Anterior cingulate cortex (tissue), 58 donors: Measurements from ENCODE around the gene MBOAT2.
"Not testable (repeated sequence)": the region's sequence is repeated elsewhere in the genome, so short reads cannot be mapped to it uniquely, and the experiment has no call there.

Experiments
- DNase-seq, 58 donors: peaks; one replicate each; lab custom pipeline; 2025; lab: John Stamatoyannopoulos, UW

The MBOAT2 gene

DNA sequence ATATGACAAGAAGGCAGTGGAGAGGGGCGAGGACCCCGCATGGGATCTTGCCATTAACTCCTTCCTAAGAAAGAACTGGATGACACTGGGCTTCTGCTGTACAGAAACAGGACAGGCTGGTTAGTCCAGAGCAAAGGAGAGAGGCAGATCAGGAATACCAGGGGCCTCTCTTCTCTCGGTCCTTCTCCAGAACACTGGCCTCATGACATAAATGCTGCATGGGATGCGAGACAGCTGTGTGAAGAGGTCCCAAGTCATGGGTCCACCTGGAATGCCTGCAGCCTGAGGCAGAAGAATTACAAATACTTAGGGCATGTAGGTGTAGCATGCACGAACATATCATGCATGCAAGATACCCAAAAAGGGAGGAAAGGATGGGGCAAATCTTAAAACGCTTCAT, 9.1 kb downstream of the MBOAT2 start:
- DNase-seq = no peak

DNA sequence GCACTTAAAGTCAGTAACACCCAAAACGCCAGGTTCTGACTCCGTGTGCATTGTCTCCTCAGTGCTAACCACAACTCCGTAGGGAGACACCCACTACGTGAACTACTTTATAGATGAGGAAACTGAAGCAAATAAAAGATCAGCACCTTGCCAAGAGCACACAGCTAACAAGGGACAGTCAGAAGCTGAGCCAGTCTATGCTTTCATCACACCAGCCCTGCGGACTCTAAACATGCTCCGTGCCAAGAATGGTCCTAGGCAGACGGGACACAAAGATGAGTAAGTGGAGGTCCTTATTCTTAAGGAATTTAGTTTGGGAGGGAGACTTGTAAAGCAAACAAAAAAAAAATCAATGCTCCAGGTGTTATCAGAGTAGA, 9.6 kb downstream of the MBOAT2 start:
- DNase-seq = no peak

DNA sequence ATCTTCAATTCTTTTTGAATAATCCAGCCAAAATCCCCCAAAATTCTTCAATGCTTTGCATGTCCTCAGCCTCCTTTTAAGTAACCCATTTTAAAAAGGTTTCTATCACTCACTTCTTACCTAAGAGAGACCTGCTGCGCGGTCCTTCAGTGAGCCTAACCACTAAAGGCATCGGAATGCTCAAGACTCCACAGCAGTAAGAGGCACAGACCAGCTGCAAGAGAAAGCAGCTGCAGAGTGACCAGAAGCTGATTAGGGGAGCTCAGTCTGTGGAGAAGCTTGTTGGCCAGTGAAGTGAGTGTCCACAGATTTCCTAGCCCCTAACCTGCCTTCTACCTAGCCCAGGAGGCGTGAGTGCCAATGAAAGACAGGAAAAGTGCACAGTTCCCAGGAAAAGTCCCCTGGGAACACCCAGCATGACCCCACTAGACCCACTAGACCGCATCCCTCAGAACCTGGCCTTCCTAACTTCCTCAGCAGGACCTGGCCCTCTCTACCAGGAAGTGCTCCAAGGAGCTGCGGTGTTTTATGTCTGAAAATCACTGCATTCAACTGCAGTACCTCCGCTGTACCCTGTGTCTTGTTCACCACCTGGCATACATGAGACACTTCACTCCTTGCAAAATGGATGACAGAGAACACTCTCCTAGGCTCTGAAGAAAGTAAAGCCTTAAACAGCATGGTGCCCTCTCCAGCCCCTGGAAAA, 10.1 kb downstream of the MBOAT2 start:
- no peak for DNase-seq

GRCh38 chr2:8992643-8993042, 10.8 kb downstream of the MBOAT2 start:
- no peak for DNase-seq

DNA sequence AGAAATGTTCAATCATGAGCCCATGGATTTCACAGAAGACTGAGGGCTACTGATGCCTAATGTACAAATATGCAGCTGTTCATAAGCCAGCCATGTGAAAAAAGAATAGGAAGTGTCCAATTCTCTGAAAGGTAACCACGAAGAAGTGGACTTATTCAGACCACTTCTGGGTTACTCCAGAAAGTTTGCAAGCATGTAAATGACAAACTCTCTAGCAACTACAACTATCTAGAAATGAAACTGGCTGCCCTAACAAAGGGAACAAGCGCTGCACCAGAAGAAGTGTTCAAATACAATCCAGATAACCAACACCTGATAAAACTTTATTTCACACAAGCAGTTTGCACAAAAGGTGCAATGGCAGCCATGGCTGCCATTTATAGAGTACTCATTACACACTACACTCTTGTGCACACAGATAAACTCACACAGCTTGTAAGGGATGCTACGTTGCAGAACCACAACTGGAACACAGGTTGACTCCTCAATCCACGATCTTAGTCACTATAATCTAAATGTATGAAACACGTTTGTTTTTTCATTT, 13.9 kb downstream of the MBOAT2 start:
- DNase-seq = no peak

DNA sequence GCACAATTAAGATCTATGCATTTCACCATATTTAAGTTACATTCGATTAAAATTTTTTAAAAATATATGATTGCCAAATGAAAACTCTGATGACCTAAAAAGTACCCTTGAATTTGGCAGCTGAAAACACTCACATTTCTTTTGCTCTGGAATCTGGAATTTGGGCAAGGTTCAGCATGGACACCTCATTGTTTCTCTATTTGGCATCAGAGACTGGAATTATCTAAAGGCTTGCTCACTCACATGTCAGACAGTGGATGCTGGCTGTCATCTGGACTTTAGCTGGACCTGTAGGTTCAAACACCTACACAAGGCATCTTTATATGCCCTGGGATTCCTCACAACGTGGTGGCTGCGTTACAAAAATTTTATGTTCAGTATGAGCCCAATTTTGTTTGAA, 16.1 kb downstream of the MBOAT2 start:
- DNase-seq = no peak

DNA sequence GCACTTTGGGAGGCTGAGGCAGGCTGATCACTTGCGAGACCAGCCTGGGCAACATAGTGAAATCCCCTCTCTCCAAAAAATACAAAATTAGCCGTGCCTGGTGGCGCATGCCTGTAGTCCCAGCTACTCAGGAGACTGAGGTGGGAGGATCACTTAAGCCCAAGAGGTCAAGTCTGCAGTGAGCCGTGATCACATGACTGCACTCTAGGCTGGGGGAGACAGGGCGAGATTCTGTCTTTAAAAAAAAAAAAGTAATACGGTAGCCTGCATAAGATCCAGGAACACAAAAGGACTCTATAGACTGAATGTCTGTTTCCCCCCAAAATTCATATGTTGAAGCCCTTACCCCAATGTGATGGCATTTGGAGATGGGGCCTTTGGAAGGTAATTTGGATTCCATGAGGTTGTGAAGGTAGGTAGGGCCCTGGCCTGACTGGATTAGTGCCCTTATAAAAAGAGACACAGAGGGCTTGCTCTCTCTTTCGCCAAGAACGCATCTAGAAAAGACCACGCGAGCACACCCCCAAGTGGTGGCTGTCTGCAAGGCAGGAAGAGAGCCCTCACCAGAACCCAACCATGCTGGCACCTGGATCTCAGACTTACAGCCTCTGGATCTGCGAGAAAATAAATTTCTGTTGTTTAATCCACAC, 17.0 kb downstream of the MBOAT2 start:
- no peak for DNase-seq

DNA sequence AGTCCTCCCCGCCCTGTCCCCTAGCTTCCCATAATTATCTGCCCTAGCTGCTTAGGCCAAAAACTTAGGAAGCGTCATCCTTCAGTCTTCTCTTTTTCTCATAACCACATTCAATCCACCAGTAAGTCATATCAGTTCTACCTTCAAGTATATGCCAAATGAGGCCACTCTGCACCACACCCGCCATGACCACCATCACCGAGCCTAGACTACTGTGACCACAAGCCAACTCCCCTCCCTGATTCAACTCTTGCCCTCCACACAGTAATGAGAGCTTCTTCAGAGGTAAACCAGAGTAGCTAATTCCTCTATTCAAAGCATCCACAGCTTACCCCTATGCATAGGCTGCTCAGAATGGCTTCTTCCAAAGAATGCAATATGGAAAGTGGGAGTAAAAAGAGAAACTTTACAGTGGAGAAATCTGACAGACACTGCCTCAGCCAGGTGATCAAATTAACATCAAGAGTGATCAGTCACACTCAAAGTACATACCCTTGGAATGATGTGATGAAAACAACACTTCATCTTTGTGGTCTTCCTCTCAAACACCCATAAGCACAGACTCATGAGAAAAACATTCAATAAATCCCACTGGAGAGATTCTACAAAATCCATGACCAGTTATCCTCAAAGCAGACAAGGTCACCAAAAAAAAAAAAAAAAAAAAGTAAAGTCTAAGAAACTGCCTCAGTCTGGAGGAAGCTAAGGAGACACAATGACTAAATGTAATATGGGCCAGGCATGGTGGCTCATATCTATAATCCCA, 17.7 kb downstream of the MBOAT2 start:
- no peak for DNase-seq

DNA sequence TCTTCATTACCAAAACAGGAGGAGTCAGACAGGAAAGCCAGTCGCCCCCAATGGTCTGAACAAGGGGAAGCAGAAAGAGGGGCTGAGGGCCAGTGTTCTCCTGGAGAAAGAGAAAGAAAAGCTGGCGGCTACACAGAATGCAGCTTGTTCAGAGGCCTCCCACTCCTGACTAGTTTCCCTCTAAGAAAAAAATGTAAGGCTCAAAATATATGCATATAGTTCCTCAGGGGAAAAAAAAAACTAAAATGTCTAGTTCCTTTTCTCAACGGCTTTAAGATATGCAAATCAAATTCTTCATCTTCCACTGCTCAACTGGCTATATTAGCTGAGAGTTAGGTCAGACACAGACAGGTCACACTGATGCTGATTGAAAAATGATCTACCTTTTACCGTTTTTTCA, 18.6 kb downstream of the MBOAT2 start:
- DNase-seq = no peak

DNA sequence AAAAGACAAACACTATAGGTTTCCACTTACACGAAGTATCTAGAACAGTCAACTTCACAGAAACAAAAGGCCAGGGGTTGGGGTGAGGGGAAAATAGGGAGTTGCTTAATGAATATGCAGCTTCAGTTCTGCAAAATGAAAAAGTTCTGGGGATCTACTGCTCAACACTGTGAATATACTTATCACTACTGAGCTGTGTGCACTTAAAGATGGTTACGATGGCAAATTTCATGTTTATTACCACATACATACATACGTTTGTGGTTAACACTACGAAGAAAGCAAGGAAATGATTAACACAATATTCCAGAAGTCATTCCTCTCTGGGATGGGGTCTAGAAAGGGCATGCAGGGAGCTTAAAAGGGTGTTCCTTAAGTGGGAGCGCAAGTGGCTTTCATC, 19.3 kb downstream of the MBOAT2 start:
- no peak for DNase-seq

DNA sequence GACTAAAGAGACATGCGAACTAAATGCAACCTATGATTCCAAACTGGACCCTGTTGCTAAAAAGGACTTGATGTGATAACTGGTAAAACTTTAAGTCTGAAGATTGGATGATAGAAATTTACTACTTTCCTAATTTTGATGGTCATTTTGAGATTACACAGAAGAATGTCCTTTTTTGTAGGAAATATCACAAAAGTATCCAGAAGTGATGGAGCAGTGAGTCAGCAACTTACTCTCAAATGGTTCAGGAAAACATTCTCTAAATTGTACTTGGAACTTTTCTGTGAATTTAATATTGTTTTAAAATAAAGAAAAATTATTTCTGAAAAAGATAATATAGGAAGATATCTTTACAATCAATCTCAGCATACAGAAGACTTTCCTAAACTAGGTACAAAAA, 19.9 kb downstream of the MBOAT2 start:
- DNase-seq = no peak

DNA sequence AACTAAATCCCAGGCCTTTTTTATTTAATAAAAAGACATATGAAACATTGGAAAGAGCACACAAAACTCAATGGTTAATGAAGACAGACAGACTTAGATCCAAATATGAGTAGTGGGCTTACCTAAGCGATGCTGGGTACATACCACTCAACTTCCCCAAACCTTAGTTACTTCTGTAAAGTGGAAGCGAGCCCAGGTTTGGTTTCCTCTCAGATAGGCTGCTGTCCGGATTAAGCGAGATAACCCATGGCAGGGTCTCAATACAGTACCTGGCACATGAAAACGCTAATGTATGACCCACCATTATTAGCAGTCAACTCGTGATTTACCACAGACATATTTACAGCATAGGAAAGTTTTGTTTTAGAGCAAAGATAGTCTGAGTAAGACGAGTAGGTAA, 21.6 kb downstream of the MBOAT2 start:
- no peak for DNase-seq

DNA sequence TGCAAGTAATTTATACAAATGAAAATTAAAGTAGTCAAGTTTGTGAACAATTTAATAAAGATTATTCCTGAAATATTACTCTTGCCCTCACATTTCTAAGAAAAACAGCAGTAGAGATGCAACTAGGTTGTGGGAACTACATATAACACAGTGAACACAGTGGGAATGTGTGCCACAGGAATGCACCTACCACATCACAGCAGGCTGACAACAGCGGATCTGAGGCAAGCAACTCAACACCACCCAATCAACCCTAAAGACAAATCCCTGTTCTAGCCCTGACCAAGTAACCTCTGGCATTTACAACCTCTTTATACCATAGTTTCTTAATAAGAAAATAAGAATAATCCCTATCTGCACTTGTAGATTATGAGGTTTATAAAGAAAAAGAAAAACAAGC, 23.4 kb downstream of the MBOAT2 start:
- DNase-seq = no peak

- DNase-seq = no peak
Observed at GRCh38 chr2:8977758-8978157, 25.7 kb downstream of the MBOAT2 start.

- DNase-seq = peak in 2 of 58 donors; percentile 12 to 27
Observed at GRCh38 chr2:8976442-8977259, 26.8 kb downstream of the MBOAT2 start.

- DNase-seq = no peak
Observed at GRCh38 chr2:8974016-8974415, 29.5 kb downstream of the MBOAT2 start.

GRCh38 chr2:8973017-8973416, 30.5 kb downstream of the MBOAT2 start:
- not testable (repeated sequence) for DNase-seq

DNA sequence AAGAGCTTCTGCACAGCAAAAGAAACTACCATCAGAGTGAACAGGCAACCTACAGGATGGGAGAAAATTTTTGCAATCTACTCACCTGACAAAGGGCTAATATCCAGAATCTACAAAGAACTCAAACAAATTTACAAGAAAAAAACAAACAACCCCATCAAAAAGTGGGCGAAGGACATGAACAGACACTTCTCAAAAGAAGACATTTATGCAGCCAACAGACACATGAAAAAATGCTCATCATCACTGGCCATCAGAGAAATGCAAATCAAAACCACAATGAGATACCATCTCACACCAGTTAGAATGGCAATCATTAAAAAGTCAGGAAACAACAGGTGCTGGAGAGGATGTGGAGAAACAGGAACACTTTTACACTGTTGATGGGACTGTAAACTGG, 30.9 kb downstream of the MBOAT2 start:
- not testable (repeated sequence) for DNase-seq

- DNase-seq = not testable (repeated sequence)
Observed at GRCh38 chr2:8969348-8969747, 34.1 kb downstream of the MBOAT2 start.

GRCh38 chr2:8966123-8966908, 37.2 kb downstream of the MBOAT2 start:
- DNase-seq = no peak
